Heart left ventricle (tissue), 13 donors: ENCODE results near the gene PAX6.

Experiments used
- CTCF ChIP-seq, 12 donors: fragments of 200-600 bp; sonication (generic) in 4 of 12; IDR thresholded peaks; one replicate each; pipeline versions ENCODE4 v1.5.0 to v1.8.0; 2018 to 2022; ENCODE audit warnings: antibody characterized with exemption in 12 of 12, mild to moderate bottlenecking in 5 of 12
- POLR2A ChIP-seq, 2 donors: fragments of 450-650 bp; IDR thresholded peaks; one replicate each; pipeline ENCODE4 v1.6.1; 2017; ENCODE audit warnings: antibody characterized with exemption in 2 of 2, mild to moderate bottlenecking in 2 of 2, moderate library complexity in 2 of 2
- donor health status: ischemic (EF 13 %, LVEDD 7.1; RV severe dilation, severe dysfunction).
- donor health status: DM: no; HTN: yes; CAD: no.
- donor health status: DM: no; HTN: no; CAD: no.
- donor health status: ischemic (EF 25% LVEDD 6.9; RV normal size, moderate dysfunction).
- donor health status: ischemic (EF 25% LVEDD 5.7; RV mildly dilated, moderate dysfunction).
- donor health status: ischemic (EF 35%, LVEDD 5.7; RV mildly dilated, moderate dysfunction).
- donor health status: nonischemic (EF 11% LVEDD 7.7; RV severe dilation, severe dysfunction).
- donor health status: DM: yes; HTN: yes; CAD: no.
- donor health status: PGD.
- donor health status: ischemic (EF 29% LVEDD 5.4; RV normal size, mild dysfunction).
- donor health status: nonischemic (EF 23%, LVEDD 6.1; RV moderate dilation, normal function).

- TF ChIP-seq CTCF (IDR thresholded peaks at IDR 0.05) (no peak), POLR2A (IDR thresholded peaks at IDR 0.05) (no peak)
Measured at GRCh38 chr11:31795706-31796498, 15.2 kb downstream of the PAX6 start.
